ENCODE data around the gene DVL3. TPM values are rescaled to one million over a fixed set of nuclear protein-coding genes. Genes with fewer than 3 reads are reported as not detected.

DVL3 gene
- total and polyA plus RNA-seq, 12 donors = 37.5 to 81.7 (median 63.5) TPM

DNA sequence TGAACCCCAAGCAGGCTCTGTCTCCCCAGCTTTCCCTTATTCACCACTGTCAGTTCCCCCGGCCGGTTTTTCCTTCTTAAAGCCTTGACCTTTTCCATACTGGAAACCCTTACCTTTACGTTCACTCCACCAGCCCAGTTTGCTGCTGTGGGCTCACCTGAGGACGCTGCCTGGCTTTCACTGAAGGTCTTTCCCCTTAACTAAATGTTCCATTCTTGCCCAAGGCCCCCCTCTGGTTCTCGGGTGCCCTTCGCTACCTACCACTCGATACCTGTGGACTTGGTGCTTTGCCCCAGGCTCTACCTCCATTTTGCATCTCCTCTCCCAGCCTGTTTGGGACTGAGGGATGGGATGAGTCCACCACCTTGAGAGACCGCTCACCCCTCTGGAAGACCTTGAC lies 20.3 kb downstream of the DVL3 start:
- H3K9me3 ChIP-seq = no peaks in the 10 kb centered on the region
- 16 to 21% methylated on average over 8 of the region's 8 CpGs for WGBS, 2 donors
- no peak for ATAC-seq
- H3K4me3 ChIP-seq = peak overlapping the region; percentile 86 to 100 (median 94)
- TF ChIP-seq, protein P1, sequence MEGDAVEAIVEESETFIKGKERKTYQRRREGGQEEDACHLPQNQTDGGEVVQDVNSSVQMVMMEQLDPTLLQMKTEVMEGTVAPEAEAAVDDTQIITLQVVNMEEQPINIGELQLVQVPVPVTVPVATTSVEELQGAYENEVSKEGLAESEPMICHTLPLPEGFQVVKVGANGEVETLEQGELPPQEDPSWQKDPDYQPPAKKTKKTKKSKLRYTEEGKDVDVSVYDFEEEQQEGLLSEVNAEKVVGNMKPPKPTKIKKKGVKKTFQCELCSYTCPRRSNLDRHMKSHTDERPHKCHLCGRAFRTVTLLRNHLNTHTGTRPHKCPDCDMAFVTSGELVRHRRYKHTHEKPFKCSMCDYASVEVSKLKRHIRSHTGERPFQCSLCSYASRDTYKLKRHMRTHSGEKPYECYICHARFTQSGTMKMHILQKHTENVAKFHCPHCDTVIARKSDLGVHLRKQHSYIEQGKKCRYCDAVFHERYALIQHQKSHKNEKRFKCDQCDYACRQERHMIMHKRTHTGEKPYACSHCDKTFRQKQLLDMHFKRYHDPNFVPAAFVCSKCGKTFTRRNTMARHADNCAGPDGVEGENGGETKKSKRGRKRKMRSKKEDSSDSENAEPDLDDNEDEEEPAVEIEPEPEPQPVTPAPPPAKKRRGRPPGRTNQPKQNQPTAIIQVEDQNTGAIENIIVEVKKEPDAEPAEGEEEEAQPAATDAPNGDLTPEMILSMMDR (IDR thresholded peaks at IDR 0.05) = no peak
- intact Hi-C loops (cut with DNase I) = loop anchor here in 4 of 10 donors (2.0 to 5.0 kb wide), 3 partner anchors 19 to 122 kb away; partner anchors contain the start of genes EIF2B5 (in 1 of the 4) and PSMD2 (in 1 of the 4)
- H3K27me3 ChIP-seq = no peaks in the 10 kb centered on the region
- DNase-seq = no peak
- peaks cover 10 to 67% (median 42%) of the 10 kb centered on the region in 9 donors for H3K4me1 ChIP-seq
- H3K27ac ChIP-seq = peak overlapping the region; percentile 87 to 99 (median 98)
- peaks cover 0 to 70% (median 56%) of the 10 kb centered on the region in 9 donors for H3K36me3 ChIP-seq

DNA sequence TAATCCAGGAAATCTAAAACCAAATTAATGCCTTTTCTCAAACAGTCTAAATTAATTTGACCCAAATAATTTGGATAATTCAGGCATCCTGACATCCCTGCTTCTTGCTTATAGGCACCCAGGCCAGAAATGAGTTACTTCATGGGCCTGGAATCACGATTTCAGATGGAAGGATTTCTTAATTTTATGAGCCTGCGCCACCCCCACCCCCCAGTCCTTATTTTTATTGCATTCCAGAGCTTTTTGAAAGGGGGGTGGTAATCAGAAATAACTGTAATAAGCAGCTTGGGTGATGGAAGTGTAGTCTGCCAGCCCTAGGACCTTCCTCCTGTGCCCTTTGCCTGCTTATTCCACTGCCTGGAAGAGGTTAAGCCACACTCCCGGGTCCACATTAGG lies 20.8 kb downstream of the DVL3 start:
- DNase-seq = no peak
- peak overlapping the region; percentile 21 to 99 (median 98) for H3K27ac ChIP-seq
- peaks cover 10 to 68% (median 42%) of the 10 kb centered on the region in 9 donors for H3K4me1 ChIP-seq
- H3K9me3 ChIP-seq = no peaks in the 10 kb centered on the region
- intact Hi-C loops (cut with DNase I) = loop anchor here in 4 of 10 donors (2.0 to 5.0 kb wide), 3 partner anchors 19 to 121 kb away; partner anchors contain the start of genes EIF2B5 (in 1 of the 4) and PSMD2 (in 1 of the 4)
- peak in 1 of 8 donors; percentile 4 for ATAC-seq
- peak overlapping the region; percentile 86 to 100 (median 94) for H3K4me3 ChIP-seq
- TF ChIP-seq, protein P1 (IDR thresholded peaks at IDR 0.05) = no peak
- peaks cover 3 to 70% (median 56%) of the 10 kb centered on the region in 9 donors for H3K36me3 ChIP-seq
- no peaks in the 10 kb centered on the region for H3K27me3 ChIP-seq
- WGBS, 2 donors = 27 to 29% methylated on average over 3 of the region's 3 CpGs

DNA sequence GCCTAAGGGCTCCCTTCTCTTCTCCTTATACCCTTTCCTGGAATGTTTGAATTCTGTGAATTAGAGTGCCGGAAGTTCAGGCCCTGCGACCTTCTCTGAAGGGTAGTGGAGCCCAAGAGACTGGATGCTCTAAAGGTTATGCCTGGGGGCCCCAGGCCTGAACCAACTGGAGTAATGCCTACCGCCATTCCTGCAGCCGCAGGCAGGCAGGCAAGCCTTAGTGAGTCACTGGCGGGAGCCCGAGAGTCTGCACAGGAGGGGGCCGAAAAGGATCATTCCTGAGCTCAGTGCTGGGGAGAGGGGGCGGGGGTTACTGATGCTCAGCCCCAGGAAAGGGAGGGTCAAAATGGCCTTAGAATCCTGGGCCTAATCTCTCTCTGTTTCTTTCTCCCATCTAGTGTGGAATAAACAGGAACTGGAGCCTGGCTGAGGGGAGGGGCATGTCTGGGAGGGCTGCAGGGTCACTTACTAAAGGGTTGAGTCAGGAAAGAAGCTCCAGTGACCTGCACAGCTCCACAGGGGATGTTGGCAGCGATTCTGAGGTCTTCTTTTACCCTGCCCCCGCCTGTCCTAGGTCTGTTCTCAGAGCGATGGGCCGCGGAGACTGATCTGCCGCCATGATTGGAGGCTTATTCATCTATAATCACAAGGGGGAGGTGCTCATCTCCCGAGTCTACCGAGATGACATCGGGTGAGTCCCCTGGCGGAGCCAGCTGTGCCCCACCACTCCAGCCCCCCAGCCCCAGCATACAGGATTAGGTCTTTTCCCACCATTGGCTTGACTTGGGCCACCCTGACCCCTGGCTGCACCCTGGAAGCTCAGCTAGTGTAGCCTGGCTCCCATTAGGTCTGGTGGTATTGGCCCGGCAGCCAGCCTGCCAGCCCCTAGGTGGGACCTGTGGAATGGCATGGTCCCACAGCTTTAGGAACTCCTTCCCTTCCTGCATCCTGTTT lies 21.5 kb downstream of the DVL3 start:
- ATAC-seq (peak; percentile 27 to 60 (median 49)), DNase-seq (peak; percentile 56 to 77)
- peak overlapping the region; percentile 21 to 99 (median 98) for H3K27ac ChIP-seq
- H3K27me3 ChIP-seq = no peaks in the 10 kb centered on the region
- WGBS, 2 donors = 20 to 23% methylated on average over 19 of the region's 19 CpGs
- H3K36me3 ChIP-seq = peaks cover 10 to 70% (median 56%) of the 10 kb centered on the region in 9 donors
- intact Hi-C loops (cut with DNase I) = loop anchor here in 2 of 10 donors (5.0 kb wide), 2 partner anchors 39 to 121 kb away; partner anchors contain the start of genes EIF2B5 (in 1 of the 2) and PSMD2 (in 1 of the 2)
- peaks cover 10 to 68% (median 42%) of the 10 kb centered on the region in 9 donors for H3K4me1 ChIP-seq
- TF ChIP-seq, protein P1 (IDR thresholded peaks at IDR 0.05) = no peak
- no peaks in the 10 kb centered on the region for H3K9me3 ChIP-seq
- H3K4me3 ChIP-seq = peak overlapping the region; percentile 86 to 100 (median 94)

DNA sequence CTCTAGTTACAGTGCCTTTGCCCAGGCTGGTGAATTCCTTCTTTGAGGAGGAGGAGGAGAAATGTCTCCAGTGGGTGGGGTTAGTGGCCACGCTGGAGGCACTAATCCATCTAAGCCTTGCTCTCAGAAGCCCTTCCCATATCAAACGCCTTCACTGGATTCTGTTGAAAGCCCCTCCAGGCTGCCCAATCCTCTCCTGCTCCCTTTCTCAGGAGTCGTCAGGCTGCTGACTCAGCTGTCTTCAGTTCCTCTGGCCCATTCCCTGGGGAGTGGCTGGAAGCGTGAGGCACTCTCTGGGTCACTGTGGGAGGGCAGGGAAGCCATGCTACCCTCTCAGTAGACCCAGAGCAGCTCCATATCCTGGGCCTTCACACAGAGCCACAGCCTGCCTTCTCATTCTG lies 22.2 kb downstream of the DVL3 start:
- WGBS, 2 donors = 20 to 32% methylated on average over 4 of the region's 4 CpGs
- peaks cover 10 to 70% (median 56%) of the 10 kb centered on the region in 9 donors for H3K36me3 ChIP-seq
- peak overlapping the region in 8 of 10 donors; percentile 86 to 100 (median 97) for H3K4me3 ChIP-seq
- no peak for DNase-seq
- TF ChIP-seq, protein P1 (IDR thresholded peaks at IDR 0.05) = no peak
- peak overlapping the region in 9 of 10 donors; percentile 92 to 99 (median 98) for H3K27ac ChIP-seq
- no peaks in the 10 kb centered on the region for H3K9me3 ChIP-seq
- intact Hi-C loops (cut with DNase I) = loop anchor here in 2 of 10 donors (5.0 kb wide), 2 partner anchors 40 to 120 kb away; partner anchors contain the start of genes EIF2B5 (in 1 of the 2) and PSMD2 (in 1 of the 2)
- H3K4me1 ChIP-seq = peaks cover 10 to 68% (median 42%) of the 10 kb centered on the region in 9 donors
- no peaks in the 10 kb centered on the region for H3K27me3 ChIP-seq
- ATAC-seq = no peak

All from heart right ventricle (tissue), 16 donors.